Measurements from ENCODE around the gene PLP1. TPM values are rescaled to one million over a fixed set of nuclear protein-coding genes. Genes with fewer than 3 reads are reported as not detected.
"Not testable (repeated sequence)": the region's sequence is repeated elsewhere in the genome, so short reads cannot be mapped to it uniquely, and the experiment has no call there.

Gene PLP1
- total RNA-seq, 4 donors from 2014 or later: 11.2 to 27.5 (median 17.1) TPM

DNA sequence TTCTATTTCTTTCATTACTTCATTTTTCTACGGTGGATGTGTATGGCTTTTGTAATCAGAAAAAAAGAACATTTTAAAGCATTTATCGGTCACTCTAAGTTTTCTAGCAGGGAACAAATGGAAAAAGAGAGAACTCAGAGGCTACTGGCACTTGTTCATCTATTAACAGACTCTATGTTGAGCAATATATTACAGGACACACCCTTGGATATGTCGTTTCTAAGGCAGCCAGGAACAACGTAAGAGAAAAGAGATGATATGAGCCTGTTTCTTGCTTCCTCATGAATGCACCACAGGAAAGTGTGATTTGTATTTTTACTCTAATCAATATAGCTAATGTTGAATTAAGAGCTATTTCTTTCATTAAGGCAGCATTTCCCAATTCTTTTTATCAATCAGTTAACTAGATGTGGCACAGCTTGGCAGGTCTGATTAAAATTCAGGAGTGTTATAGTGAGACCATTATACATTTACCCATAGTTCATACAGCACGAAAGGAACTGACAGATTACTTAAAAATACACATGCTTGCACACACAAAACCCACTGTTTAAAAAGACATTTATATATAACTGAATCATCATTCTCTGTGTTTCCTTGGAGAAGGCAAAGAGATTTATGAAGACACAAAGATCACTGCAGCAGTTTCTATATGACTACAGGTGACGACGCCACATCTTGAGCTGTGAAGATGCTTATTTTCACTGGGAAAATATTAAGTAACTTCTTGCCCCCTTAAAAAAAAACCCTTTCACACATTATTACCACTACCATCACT is 42.4 kb downstream of the PLP1 start:
- TF ChIP-seq, protein P1, sequence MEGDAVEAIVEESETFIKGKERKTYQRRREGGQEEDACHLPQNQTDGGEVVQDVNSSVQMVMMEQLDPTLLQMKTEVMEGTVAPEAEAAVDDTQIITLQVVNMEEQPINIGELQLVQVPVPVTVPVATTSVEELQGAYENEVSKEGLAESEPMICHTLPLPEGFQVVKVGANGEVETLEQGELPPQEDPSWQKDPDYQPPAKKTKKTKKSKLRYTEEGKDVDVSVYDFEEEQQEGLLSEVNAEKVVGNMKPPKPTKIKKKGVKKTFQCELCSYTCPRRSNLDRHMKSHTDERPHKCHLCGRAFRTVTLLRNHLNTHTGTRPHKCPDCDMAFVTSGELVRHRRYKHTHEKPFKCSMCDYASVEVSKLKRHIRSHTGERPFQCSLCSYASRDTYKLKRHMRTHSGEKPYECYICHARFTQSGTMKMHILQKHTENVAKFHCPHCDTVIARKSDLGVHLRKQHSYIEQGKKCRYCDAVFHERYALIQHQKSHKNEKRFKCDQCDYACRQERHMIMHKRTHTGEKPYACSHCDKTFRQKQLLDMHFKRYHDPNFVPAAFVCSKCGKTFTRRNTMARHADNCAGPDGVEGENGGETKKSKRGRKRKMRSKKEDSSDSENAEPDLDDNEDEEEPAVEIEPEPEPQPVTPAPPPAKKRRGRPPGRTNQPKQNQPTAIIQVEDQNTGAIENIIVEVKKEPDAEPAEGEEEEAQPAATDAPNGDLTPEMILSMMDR (IDR thresholded peaks at IDR 0.05): no peak
- TF ChIP-seq POLR2A (IDR thresholded peaks at IDR 0.05): no peak
- no peak for TF ChIP-seq EP300 (IDR thresholded peaks at IDR 0.05)
- TF ChIP-seq POLR2AphosphoS5 (IDR thresholded peaks at IDR 0.05): no peak
- DNase-seq (ENCODE audit: low spot score in 2 of 2): no peak
- WGBS: 46% methylated on average over 7 of the region's 7 CpGs

DNA sequence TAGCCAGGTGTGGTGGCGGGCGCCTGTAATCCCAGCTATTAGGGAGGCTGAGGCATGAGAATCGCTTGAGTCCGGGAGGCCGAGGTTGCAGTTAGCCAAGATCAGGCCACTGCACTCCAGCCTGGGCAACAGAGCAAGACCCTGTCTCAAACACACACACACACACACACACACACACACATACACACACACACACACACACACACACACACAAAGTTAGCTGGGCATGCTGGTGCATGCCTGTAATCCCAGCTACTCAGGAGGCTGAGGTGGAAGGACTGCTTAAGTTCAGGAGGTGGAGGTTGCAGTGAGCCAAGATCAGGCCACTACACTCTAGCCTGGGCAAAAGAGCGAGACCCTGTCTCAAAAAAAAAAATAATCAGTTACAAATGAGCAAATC is 44.2 kb downstream of the PLP1 start:
- H3K4me3 ChIP-seq; H3K9me3 ChIP-seq; DNase-seq (ENCODE audit: low spot score in 2 of 2); H3K4me1 ChIP-seq; H3K36me3 ChIP-seq; H3K27me3 ChIP-seq; H3K27ac ChIP-seq: not testable (repeated sequence)
- 90% methylated on average over 6 of the region's 6 CpGs for WGBS

More for the DNA sequence above, 42.4 kb downstream of the PLP1 start:
- Histone ChIP-seq H3K4me3 (no peak overlapping the region), H3K9me3 (no peaks in the 10 kb centered on the region), H3K4me1 (no peaks in the 10 kb centered on the region), H3K27ac (no peak overlapping the region), H3K27me3 (no peaks in the 10 kb centered on the region), H3K36me3 (no peaks in the 10 kb centered on the region)

DNA sequence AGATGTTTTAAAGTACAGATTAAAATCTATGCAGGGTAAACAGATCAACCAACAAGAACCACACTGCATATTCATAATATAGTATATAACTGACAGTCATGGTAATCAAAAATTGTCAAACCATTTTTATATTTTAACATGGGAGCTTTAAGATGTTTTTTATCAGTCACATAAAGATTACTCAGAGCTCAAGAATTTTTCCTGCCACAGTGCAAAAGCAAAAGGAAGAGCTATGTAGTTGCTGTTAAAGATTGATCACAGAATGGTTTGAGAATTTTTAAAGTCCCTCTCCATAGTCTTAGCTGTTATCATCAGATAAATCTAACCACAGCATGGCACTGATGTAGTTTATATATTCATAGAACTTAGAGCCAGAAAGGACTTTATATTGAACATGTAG is 47.0 kb downstream of the PLP1 start:
- H3K9me3 ChIP-seq: no peaks in the 10 kb centered on the region
- no peak overlapping the region for H3K27ac ChIP-seq
- H3K4me1 ChIP-seq: no peaks in the 10 kb centered on the region
- no peak for DNase-seq (ENCODE audit: low spot score in 2 of 2)
- H3K27me3 ChIP-seq: no peaks in the 10 kb centered on the region
- no peaks in the 10 kb centered on the region for H3K36me3 ChIP-seq
- H3K4me3 ChIP-seq: no peak overlapping the region
- TF ChIP-seq POLR2A (IDR thresholded peaks at IDR 0.05) (no peak), POLR2AphosphoS5 (IDR thresholded peaks at IDR 0.05) (no peak), EP300 (IDR thresholded peaks at IDR 0.05) (no peak)
- TF ChIP-seq, protein P1 (IDR thresholded peaks at IDR 0.05): no peak

DNA sequence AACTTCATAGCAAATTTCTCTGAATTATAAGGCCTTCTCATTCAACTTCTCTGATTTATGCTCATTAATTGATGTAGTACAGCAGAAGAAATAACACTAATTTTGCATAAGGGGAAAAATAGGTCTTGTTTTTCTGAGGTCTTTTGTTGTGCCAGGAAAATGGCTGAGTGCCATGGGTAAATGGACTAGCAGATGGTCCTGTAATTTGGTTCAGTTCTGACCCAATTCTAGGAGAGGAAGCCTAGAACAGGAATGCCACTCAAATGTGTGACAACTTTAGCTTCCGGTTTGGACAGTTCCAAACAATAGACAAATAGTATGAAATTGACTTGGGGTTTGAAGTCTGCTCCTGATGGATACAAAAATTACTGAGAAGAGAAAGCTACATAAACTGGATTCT is 49.2 kb downstream of the PLP1 start:
- no peak for DNase-seq (ENCODE audit: low spot score in 2 of 2)
- 78% methylated on average over 1 of the region's 1 CpG for WGBS
- Histone ChIP-seq H3K27ac (no peak overlapping the region), H3K4me1 (no peaks in the 10 kb centered on the region), H3K4me3 (no peak overlapping the region), H3K36me3 (no peaks in the 10 kb centered on the region), H3K9me3 (no peaks in the 10 kb centered on the region), H3K27me3 (no peaks in the 10 kb centered on the region)
- TF ChIP-seq POLR2AphosphoS5 (IDR thresholded peaks at IDR 0.05) (no peak), POLR2A (IDR thresholded peaks at IDR 0.05) (no peak), EP300 (IDR thresholded peaks at IDR 0.05) (no peak)
- TF ChIP-seq, protein P1 (IDR thresholded peaks at IDR 0.05): no peak

DNA sequence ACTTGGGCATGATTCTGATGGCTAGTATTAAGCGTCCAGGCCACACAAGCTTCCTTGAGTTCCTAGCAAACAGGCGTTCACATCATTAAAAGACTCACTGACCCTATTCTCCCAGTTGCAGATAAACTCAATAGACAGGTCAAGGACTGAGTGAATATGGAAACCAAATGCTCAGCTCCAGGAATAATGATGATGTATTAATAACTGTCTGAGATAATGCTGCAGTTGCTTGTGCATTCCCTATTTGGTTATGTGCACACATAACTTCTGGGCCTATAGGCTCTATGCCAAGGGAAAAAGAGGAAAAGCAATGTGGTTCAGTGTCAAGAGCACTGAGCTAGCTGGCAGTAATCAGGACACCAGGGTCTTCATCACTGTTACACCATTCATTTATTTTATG is 51.9 kb downstream of the PLP1 start:
- Histone ChIP-seq H3K9me3 (no peaks in the 10 kb centered on the region), H3K27ac (no peak overlapping the region), H3K27me3 (no peaks in the 10 kb centered on the region), H3K4me1 (no peaks in the 10 kb centered on the region), H3K36me3 (no peaks in the 10 kb centered on the region), H3K4me3 (no peak overlapping the region)
- no peak for DNase-seq (ENCODE audit: low spot score in 2 of 2)
- WGBS: 69% methylated on average over 2 of the region's 2 CpGs
- TF ChIP-seq POLR2AphosphoS5 (IDR thresholded peaks at IDR 0.05): no peak
- TF ChIP-seq POLR2A (IDR thresholded peaks at IDR 0.05): no peak
- no peak for TF ChIP-seq EP300 (IDR thresholded peaks at IDR 0.05)
- TF ChIP-seq, protein P1 (IDR thresholded peaks at IDR 0.05): no peak

DNA sequence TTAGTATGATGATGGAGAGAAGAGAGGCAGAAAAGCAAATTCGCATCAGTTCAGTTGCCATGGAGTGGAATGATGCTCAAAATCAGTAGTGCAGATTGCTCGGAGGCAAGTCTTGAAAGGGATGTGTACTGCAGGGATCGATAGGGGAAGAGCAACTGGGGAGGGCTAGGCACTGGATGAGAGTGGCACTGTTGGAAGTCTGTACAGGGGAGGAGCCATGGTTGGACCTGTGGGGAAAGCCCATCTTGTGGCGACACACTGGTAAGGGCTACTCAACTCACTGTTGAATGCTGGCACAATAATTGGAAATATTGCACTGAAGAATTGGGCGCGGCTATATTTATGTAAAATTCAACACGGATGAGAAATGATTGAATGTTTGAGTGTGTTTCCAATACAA is 54.2 kb downstream of the PLP1 start:
- Histone ChIP-seq H3K4me1 (no peaks in the 10 kb centered on the region), H3K9me3 (no peaks in the 10 kb centered on the region), H3K4me3 (no peak overlapping the region), H3K27ac (no peak overlapping the region), H3K36me3 (no peaks in the 10 kb centered on the region), H3K27me3 (no peaks in the 10 kb centered on the region)
- no peak for TF ChIP-seq EP300 (IDR thresholded peaks at IDR 0.05)
- DNase-seq (ENCODE audit: low spot score in 2 of 2): no peak
- 74% methylated on average over 7 of the region's 7 CpGs for WGBS

All from suprapubic skin (tissue), 4 donors.